ENCODE results near the gene TP53I13.

TP53I13 gene

GRCh38 chr17:29613352-29613837, 44.9 kb downstream of the TP53I13 start:
- no peaks in the 10 kb centered on the region for H3K36me3 ChIP-seq (ENCODE audit: control insufficient read depth, insufficient read depth, low read length)
- DNase-seq (ENCODE audit: extremely low read depth, insufficient read length), result peak; percentile 91
- H3K27me3 ChIP-seq (replicated peaks; ENCODE audit: control insufficient read depth, insufficient read depth, low read length), result peaks cover 2% of the 10 kb centered on the region
- peak; percentile 70 for TF ChIP-seq CTCF (IDR thresholded peaks at IDR 0.05; ENCODE audit: insufficient read depth, low read length, poor library complexity, severe bottlenecking)
- H3K4me3 ChIP-seq (replicated peaks; ENCODE audit: low read depth, low read length), result peak overlapping the region; percentile 41

- no peak for TF ChIP-seq CTCF (IDR thresholded peaks at IDR 0.05; ENCODE audit: insufficient read depth, low read length, poor library complexity, severe bottlenecking)
- no peaks in the 10 kb centered on the region for H3K36me3 ChIP-seq (ENCODE audit: control insufficient read depth, insufficient read depth, low read length)
- no peak for DNase-seq (ENCODE audit: extremely low read depth, insufficient read length)
- H3K27me3 ChIP-seq (replicated peaks; ENCODE audit: control insufficient read depth, insufficient read depth, low read length), result peaks cover 2% of the 10 kb centered on the region
- peak overlapping the region; percentile 29; the same call in 1 of the 2 replicates for H3K4me3 ChIP-seq (replicated peaks; ENCODE audit: low read depth, low read length)
Measured at GRCh38 chr17:29613856-29614255, 45.4 kb downstream of the TP53I13 start.

- DNase-seq (ENCODE audit: extremely low read depth, insufficient read length), result no peak
- peaks cover 2% of the 10 kb centered on the region for H3K27me3 ChIP-seq (replicated peaks; ENCODE audit: control insufficient read depth, insufficient read depth, low read length)
- no peak overlapping the region for H3K4me3 ChIP-seq (replicated peaks; ENCODE audit: low read depth, low read length)
- no peaks in the 10 kb centered on the region for H3K36me3 ChIP-seq (ENCODE audit: control insufficient read depth, insufficient read depth, low read length)
- no peak for TF ChIP-seq CTCF (IDR thresholded peaks at IDR 0.05; ENCODE audit: insufficient read depth, low read length, poor library complexity, severe bottlenecking)
Measured at GRCh38 chr17:29614349-29615047, 46.0 kb downstream of the TP53I13 start.

- Histone ChIP-seq H3K27me3 (replicated peaks; ENCODE audit: control insufficient read depth, insufficient read depth, low read length) (peaks cover 2% of the 10 kb centered on the region), H3K4me3 (replicated peaks; ENCODE audit: low read depth, low read length) (peak overlapping the region; percentile 59), H3K36me3 (ENCODE audit: control insufficient read depth, insufficient read depth, low read length) (no peaks in the 10 kb centered on the region)
- no peak for DNase-seq (ENCODE audit: extremely low read depth, insufficient read length)
- TF ChIP-seq CTCF (IDR thresholded peaks at IDR 0.05; ENCODE audit: insufficient read depth, low read length, poor library complexity, severe bottlenecking), result no peak
Measured at GRCh38 chr17:29615048-29615385, 46.5 kb downstream of the TP53I13 start.

- TF ChIP-seq CTCF (IDR thresholded peaks at IDR 0.05; ENCODE audit: insufficient read depth, low read length, poor library complexity, severe bottlenecking), result no peak
- peak overlapping the region; percentile 60 for H3K4me3 ChIP-seq (replicated peaks; ENCODE audit: low read depth, low read length)
- no peaks in the 10 kb centered on the region for H3K36me3 ChIP-seq (ENCODE audit: control insufficient read depth, insufficient read depth, low read length)
- peak; percentile 89 for DNase-seq (ENCODE audit: extremely low read depth, insufficient read length)
- peaks cover 2% of the 10 kb centered on the region for H3K27me3 ChIP-seq (replicated peaks; ENCODE audit: control insufficient read depth, insufficient read depth, low read length)
Measured at GRCh38 chr17:29615492-29616299, 47.2 kb downstream of the TP53I13 start.
